CD4-positive, alpha-beta T cell (primary cell): Measurements from ENCODE around the gene SPECC1. TPM values are rescaled to one million over a fixed set of nuclear protein-coding genes. Genes with fewer than 3 reads are reported as not detected.

Source experiments
- ATAC-seq: fragments of 200-7000 bp; cut with Tn5 transposase; one replicate; pipeline ENCODE4 v1.10.0; 2022; ENCODE audit warnings: mild to moderate bottlenecking; ENCODE audit not compliant: poor library complexity
- CTCF ChIA-PET: fragments of 350-600 bp; sonication (Branson Sonifier 250); formaldehyde crosslinking; loops from one replicate; lab custom pipeline; 2021; ENCODE audit warnings: antibody characterized with exemption, inconsistent platforms; lab: Charles Lee
- POLR2A ChIA-PET: fragments of 350-600 bp; sonication (Branson Sonifier 250); formaldehyde crosslinking; loops from one replicate; lab custom pipeline; 2021; ENCODE audit warnings: antibody characterized with exemption, inconsistent platforms; lab: Charles Lee
- DNase-seq, 14 experiments: peaks; one replicate each; pipeline ENCODE4 v3.0.0-alpha.2; 2013 to 2020; ENCODE audit warnings: mixed read lengths in 2 of 14
- H3K27ac ChIP-seq, 2 donors: one replicate each; pipeline versions ENCODE4 v1.5.1 to v1.7.0; 2013; ENCODE audit warnings: low read length in 2 of 2, low read depth in 1 of 2, mild to moderate bottlenecking in 1 of 2
- H3K27me3 ChIP-seq, 2 experiments: 1 replicate in 1 of 2; 2 replicates in 1 of 2; pipeline versions ENCODE4 v1.6.1 to v1.7.0; 2013; ENCODE audit warnings: low read length in 2 of 2, control low read depth in 1 of 2, mild to moderate bottlenecking in 1 of 2, moderate library complexity in 1 of 2; ENCODE audit not compliant: insufficient read depth in 2 of 2, control insufficient read depth in 1 of 2
- H3K36me3 ChIP-seq: one replicate; pipeline ENCODE4 v1.6.1; 2013; ENCODE audit warnings: low read length, control low read depth; ENCODE audit not compliant: insufficient read depth
- H3K4me1 ChIP-seq: one replicate; pipeline ENCODE4 v1.6.1; 2013; ENCODE audit warnings: low read length, control low read depth; ENCODE audit not compliant: insufficient read depth
- H3K4me3 ChIP-seq: one replicate; pipeline ENCODE4 v1.5.1; 2013; ENCODE audit warnings: mild to moderate bottlenecking, low read length, moderate library complexity
- H3K9me3 ChIP-seq, 2 experiments: 1 replicate in 1 of 2; 2 replicates in 1 of 2; pipeline versions ENCODE4 v1.6.1 to v1.7.0; 2013; ENCODE audit warnings: low read length in 2 of 2, mild to moderate bottlenecking in 2 of 2, control low read depth in 1 of 2, moderate library complexity in 1 of 2; ENCODE audit not compliant: control insufficient read depth in 1 of 2, insufficient read depth in 1 of 2
- H3K27ac Mint-ChIP-seq: one replicate; pipeline ENCODE4 v1.8.0; 2020; ENCODE audit warnings: mixed read lengths
- H3K27me3 Mint-ChIP-seq: one replicate; pipeline ENCODE4 v1.8.0; 2021; ENCODE audit warnings: mixed read lengths
- H3K36me3 Mint-ChIP-seq: one replicate; pipeline ENCODE4 v1.8.0; 2021; ENCODE audit warnings: low read depth, mixed read lengths
- H3K4me1 Mint-ChIP-seq: one replicate; pipeline ENCODE4 v1.8.0; 2021; ENCODE audit warnings: low read depth, mixed read lengths
- H3K4me3 Mint-ChIP-seq: one replicate; pipeline ENCODE4 v1.8.0; 2020; ENCODE audit warnings: mild to moderate bottlenecking, mixed read lengths
- H3K9me3 Mint-ChIP-seq: one replicate; pipeline ENCODE4 v1.8.0; 2020; ENCODE audit warnings: mixed read lengths
- CTCF ChIP-seq: fragments of 200-600 bp; IDR thresholded peaks from one replicate; pipeline ENCODE4 v1.8.0; 2022; ENCODE audit warnings: antibody characterized with exemption, mild to moderate bottlenecking
- intact Hi-C, 2 experiments: fragments of 100-400 bp; cut with DNase I in 1 of 2; cut with micrococcal nuclease in 1 of 2; formaldehyde crosslinking; loops; one replicate each; pipeline versions ENCODE4 v1.15.1 to v1.9.0; 2023 to 2025; cut with DNase I, micrococcal nuclease
- total RNA-seq, 174 experiments: library from RNA in 2 of 174; stranded (reverse) in 2 of 174; gene quantifications; one replicate each; pipeline ENCODE4 v1.2.3 and lab custom pipeline; 2021 to 2026

The SPECC1 gene
- total RNA-seq, 2 experiments from 2014 or later, result 4.3 to 4.4 TPM

- POLR2A ChIA-PET, result no interaction called here
- no peaks in the 10 kb centered on the region for H3K4me1 Mint-ChIP-seq
- DNase-seq (no peak), ATAC-seq (no peak)
- H3K4me3 Mint-ChIP-seq, result no peak overlapping the region
- H3K36me3 Mint-ChIP-seq, result no peaks in the 10 kb centered on the region
- CTCF ChIA-PET, result no interaction called here
- no peaks in the 10 kb centered on the region for H3K36me3 ChIP-seq
- TF ChIP-seq CTCF, result no peak
- H3K9me3 Mint-ChIP-seq, result no peaks in the 10 kb centered on the region
- H3K27ac Mint-ChIP-seq, result no peak overlapping the region
- no peaks in the 10 kb centered on the region for H3K4me1 ChIP-seq
- H3K4me3 ChIP-seq, result no peak overlapping the region
- intact Hi-C loops, result no loop called here
- H3K27me3 ChIP-seq, result no peaks in the 10 kb centered on the region
- H3K27ac ChIP-seq, result no peak overlapping the region
- no peaks in the 10 kb centered on the region for H3K9me3 ChIP-seq
- no peaks in the 10 kb centered on the region for H3K27me3 Mint-ChIP-seq
Observed at GRCh38 chr17:20141198-20141972, 132.2 kb downstream of the SPECC1 start.

- H3K36me3 Mint-ChIP-seq, result no peaks in the 10 kb centered on the region
- no peaks in the 10 kb centered on the region for H3K4me1 Mint-ChIP-seq
- H3K4me1 ChIP-seq, result no peaks in the 10 kb centered on the region
- H3K27me3 ChIP-seq, result no peaks in the 10 kb centered on the region
- no peak overlapping the region for H3K27ac Mint-ChIP-seq
- no peaks in the 10 kb centered on the region for H3K9me3 ChIP-seq
- no peak for TF ChIP-seq CTCF
- intact Hi-C loops, result no loop called here
- no peaks in the 10 kb centered on the region for H3K27me3 Mint-ChIP-seq
- H3K36me3 ChIP-seq, result no peaks in the 10 kb centered on the region
- CTCF ChIA-PET, result no interaction called here
- POLR2A ChIA-PET, result no interaction called here
- no peak overlapping the region for H3K4me3 Mint-ChIP-seq
- H3K9me3 Mint-ChIP-seq, result no peaks in the 10 kb centered on the region
- H3K27ac ChIP-seq, result no peak overlapping the region
- no peak for ATAC-seq
- no peak for DNase-seq
- H3K4me3 ChIP-seq, result no peak overlapping the region
Observed at GRCh38 chr17:20142268-20142667, 133.1 kb downstream of the SPECC1 start.

- Histone ChIP-seq H3K27me3 (no peaks in the 10 kb centered on the region), H3K36me3 (no peaks in the 10 kb centered on the region), H3K4me3 (no peak overlapping the region), H3K4me1 (no peaks in the 10 kb centered on the region), H3K27ac (no peak overlapping the region), H3K9me3 (no peaks in the 10 kb centered on the region)
- no peaks in the 10 kb centered on the region for H3K9me3 Mint-ChIP-seq
- TF ChIP-seq CTCF, result no peak
- H3K27ac Mint-ChIP-seq, result no peak overlapping the region
- H3K4me1 Mint-ChIP-seq, result no peaks in the 10 kb centered on the region
- ChIA-PET CTCF (no interaction called here), POLR2A (no interaction called here)
- H3K36me3 Mint-ChIP-seq, result no peaks in the 10 kb centered on the region
- intact Hi-C loops, result no loop called here
- no peak for ATAC-seq
- no peaks in the 10 kb centered on the region for H3K27me3 Mint-ChIP-seq
- no peak overlapping the region for H3K4me3 Mint-ChIP-seq
- DNase-seq, result no peak
Observed at GRCh38 chr17:20143740-20144139, 134.6 kb downstream of the SPECC1 start.
